HepG2 (cell line): Measurements from ENCODE around the gene PTGIS. TPM values are rescaled to one million over a fixed set of nuclear protein-coding genes. Genes with fewer than 3 reads are reported as not detected.
A peak's percentile ranks its signal among the peaks of the same experiment; 100 is the strongest.

Experiments used
- CCDC6 ChIP-seq: sonication (generic); formaldehyde crosslinking; IDR thresholded peaks from 2 replicates; pipeline ENCODE4 v1.8.1; 2022; ENCODE audit warnings: mild to moderate bottlenecking, missing genetic modification reagents, moderate library complexity
- ETV6 ChIP-seq: sonication (generic); formaldehyde crosslinking; conservative IDR thresholded peaks from 2 replicates; pipeline ENCODE4 v1.4.0; 2020; ENCODE audit warnings: missing genetic modification reagents
- ZKSCAN8 ChIP-seq: IDR thresholded peaks from 2 replicates; pipeline ENCODE4 v1.6.1; 2016; ENCODE audit warnings: borderline replicate concordance, missing genetic modification reagents, missing compliant biosample characterization
- ZNF232 ChIP-seq: sonication (generic); formaldehyde crosslinking; IDR thresholded peaks from 2 replicates; pipeline ENCODE4 v1.4.0; 2020; ENCODE audit warnings: missing genetic modification reagents, borderline replicate concordance
- ZNF329 ChIP-seq: sonication (generic); formaldehyde crosslinking; IDR thresholded peaks from 2 replicates; pipeline ENCODE4 v1.9.0; 2021; ENCODE audit warnings: low read depth, mild to moderate bottlenecking, missing genetic modification reagents
- ZNF367 ChIP-seq: sonication (generic); formaldehyde crosslinking; IDR thresholded peaks from 2 replicates; pipeline ENCODE4 v1.4.0; 2020; ENCODE audit warnings: missing genetic modification reagents, borderline replicate concordance
- ZNF44 ChIP-seq: sonication (generic); formaldehyde crosslinking; IDR thresholded peaks from 2 replicates; pipeline ENCODE4 v1.5.1; 2020; ENCODE audit warnings: mild to moderate bottlenecking, missing genetic modification reagents
- ZNF761 ChIP-seq: sonication (generic); formaldehyde crosslinking; conservative IDR thresholded peaks from 2 replicates; pipeline ENCODE4 v1.4.0; 2020; ENCODE audit warnings: mild to moderate bottlenecking, missing genetic modification reagents
- ZSCAN21 ChIP-seq: sonication (generic); formaldehyde crosslinking; IDR thresholded peaks from 2 replicates; pipeline ENCODE4 v1.8.0; 2022; ENCODE audit warnings: mild to moderate bottlenecking, missing genetic modification reagents, moderate library complexity, borderline replicate concordance
- polyA plus RNA-seq, 8 experiments: library from polyadenylated mRNA; depleted of rRNA in 3 of 8; stranded (reverse) in 7 of 8; unstranded in 1 of 8; fragments of >200 nt; fragmentation: Illumina TruSeq in 4 of 8; extraction: Trizol in 4 of 8; gene quantifications; 2 replicates each; pipeline versions ENCODE4 v1.2.1 to v1.2.3, GENCODE V29; 2011 to 2016; ENCODE audit warnings: low read depth in 4 of 8, missing spikeins in 1 of 8, mixed read lengths in 1 of 8; ENCODE audit not compliant: insufficient read depth in 1 of 8
- total RNA-seq, 5 experiments: library from RNA; depleted of rRNA; stranded (reverse); fragments of >200 nt; fragmentation: Illumina TruSeq; extraction: Trizol; gene quantifications; 2 replicates each; pipeline ENCODE4 v1.2.3, GENCODE V29; 2016; ENCODE audit warnings: low read depth in 1 of 5
- TF ChIP-seq, protein P1 (sequence below): sonication (generic); formaldehyde crosslinking; IDR thresholded peaks from 2 replicates; pipeline ENCODE4 v1.4.0; 2020; ENCODE audit warnings: missing genetic modification reagents
- TF ChIP-seq, protein P2 (sequence below): sonication (generic); formaldehyde crosslinking; IDR thresholded peaks from 2 replicates; pipeline ENCODE4 v1.4.0; 2020; ENCODE audit warnings: mild to moderate bottlenecking, missing genetic modification reagents
- TF ChIP-seq, protein P3 (sequence below): sonication (generic); formaldehyde crosslinking; IDR thresholded peaks from 2 replicates; pipeline ENCODE4 v1.5.1; 2020; ENCODE audit warnings: missing genetic modification reagents, mild to moderate bottlenecking, borderline replicate concordance
- TF ChIP-seq, protein P4 (sequence below): sonication (generic); formaldehyde crosslinking; conservative IDR thresholded peaks from 2 replicates; pipeline ENCODE4 v1.4.0; 2020; ENCODE audit warnings: mild to moderate bottlenecking, missing genetic modification reagents, moderate library complexity

PTGIS gene
- total and polyA plus RNA-seq, 2 of the 13 experiments (the other 11 are each of a cell fraction or from before 2014, with no cell fraction given) = not detected

DNA sequence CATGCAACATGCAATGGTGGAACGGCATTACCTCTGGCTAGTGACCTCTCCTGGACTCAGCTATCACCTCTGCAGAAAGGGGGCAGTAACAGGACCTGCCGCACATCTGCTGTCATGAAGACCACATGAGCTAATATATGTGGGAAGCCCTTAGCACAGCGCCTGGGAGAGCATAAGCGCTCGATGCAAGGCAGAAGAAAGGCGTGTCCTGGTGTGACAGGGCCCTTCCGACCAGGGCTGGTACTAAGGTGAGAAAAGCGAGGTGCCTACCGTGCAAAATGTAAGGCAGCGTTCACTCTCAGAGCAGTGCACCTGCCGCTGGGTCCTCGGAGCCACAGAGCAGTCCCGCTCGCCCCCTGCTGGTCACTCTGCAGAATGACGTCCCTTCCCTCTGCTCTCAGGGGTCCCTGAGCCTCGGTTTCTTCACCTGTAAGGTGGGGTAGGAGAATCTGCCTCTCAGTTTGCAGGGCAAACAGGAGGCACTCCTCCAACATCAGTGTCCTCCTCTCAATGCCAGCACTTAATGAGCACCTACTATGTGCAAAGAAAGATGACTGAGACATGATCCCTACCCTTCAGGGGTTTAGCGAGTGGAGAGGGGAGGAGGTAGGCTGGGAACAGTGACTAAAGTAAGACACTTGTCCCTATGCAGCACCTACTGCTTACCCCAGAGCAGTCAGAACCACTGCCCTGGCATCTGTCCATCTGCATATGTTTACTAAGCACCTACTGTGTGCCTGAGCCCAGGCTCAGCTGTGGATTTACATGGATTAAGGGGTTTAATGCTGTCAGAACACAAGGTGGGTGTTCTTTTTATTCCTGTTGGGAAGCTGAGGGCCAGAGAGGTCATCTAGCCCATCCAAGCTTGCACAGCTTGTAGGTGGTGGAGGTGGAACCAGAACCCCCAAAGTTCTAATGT lies 41.1 kb upstream of the PTGIS start (continued):
- TF ChIP-seq, protein P1, sequence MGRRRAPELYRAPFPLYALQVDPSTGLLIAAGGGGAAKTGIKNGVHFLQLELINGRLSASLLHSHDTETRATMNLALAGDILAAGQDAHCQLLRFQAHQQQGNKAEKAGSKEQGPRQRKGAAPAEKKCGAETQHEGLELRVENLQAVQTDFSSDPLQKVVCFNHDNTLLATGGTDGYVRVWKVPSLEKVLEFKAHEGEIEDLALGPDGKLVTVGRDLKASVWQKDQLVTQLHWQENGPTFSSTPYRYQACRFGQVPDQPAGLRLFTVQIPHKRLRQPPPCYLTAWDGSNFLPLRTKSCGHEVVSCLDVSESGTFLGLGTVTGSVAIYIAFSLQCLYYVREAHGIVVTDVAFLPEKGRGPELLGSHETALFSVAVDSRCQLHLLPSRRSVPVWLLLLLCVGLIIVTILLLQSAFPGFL = 0 out of 2 replicates have a peak, but pooled peaks have one; percentile 51
- TF ChIP-seq ZNF232 (peak; percentile 86; the same call in 1 of the 2 replicates), ZKSCAN8 (CRISPR knock-in tag) (0 out of 2 replicates have a peak, but pooled peaks have one; percentile 27), ETV6 (no peak; the same call in 1 of the 2 replicates), ZNF367 (CRISPR knock-in tag) (no peak), CCDC6 (CRISPR knock-in tag) (no peak), ZSCAN21 (peak; percentile 64; the same call in 1 of the 2 replicates), ZNF329 (CRISPR knock-in tag) (peak; percentile 86), ZNF761 (CRISPR knock-in tag) (0 out of 2 replicates have a peak, but pooled peaks have one; percentile 30), ZNF44 (CRISPR knock-in tag) (0 out of 2 replicates have a peak, but pooled peaks have one; percentile 28)
- TF ChIP-seq, protein P2, sequence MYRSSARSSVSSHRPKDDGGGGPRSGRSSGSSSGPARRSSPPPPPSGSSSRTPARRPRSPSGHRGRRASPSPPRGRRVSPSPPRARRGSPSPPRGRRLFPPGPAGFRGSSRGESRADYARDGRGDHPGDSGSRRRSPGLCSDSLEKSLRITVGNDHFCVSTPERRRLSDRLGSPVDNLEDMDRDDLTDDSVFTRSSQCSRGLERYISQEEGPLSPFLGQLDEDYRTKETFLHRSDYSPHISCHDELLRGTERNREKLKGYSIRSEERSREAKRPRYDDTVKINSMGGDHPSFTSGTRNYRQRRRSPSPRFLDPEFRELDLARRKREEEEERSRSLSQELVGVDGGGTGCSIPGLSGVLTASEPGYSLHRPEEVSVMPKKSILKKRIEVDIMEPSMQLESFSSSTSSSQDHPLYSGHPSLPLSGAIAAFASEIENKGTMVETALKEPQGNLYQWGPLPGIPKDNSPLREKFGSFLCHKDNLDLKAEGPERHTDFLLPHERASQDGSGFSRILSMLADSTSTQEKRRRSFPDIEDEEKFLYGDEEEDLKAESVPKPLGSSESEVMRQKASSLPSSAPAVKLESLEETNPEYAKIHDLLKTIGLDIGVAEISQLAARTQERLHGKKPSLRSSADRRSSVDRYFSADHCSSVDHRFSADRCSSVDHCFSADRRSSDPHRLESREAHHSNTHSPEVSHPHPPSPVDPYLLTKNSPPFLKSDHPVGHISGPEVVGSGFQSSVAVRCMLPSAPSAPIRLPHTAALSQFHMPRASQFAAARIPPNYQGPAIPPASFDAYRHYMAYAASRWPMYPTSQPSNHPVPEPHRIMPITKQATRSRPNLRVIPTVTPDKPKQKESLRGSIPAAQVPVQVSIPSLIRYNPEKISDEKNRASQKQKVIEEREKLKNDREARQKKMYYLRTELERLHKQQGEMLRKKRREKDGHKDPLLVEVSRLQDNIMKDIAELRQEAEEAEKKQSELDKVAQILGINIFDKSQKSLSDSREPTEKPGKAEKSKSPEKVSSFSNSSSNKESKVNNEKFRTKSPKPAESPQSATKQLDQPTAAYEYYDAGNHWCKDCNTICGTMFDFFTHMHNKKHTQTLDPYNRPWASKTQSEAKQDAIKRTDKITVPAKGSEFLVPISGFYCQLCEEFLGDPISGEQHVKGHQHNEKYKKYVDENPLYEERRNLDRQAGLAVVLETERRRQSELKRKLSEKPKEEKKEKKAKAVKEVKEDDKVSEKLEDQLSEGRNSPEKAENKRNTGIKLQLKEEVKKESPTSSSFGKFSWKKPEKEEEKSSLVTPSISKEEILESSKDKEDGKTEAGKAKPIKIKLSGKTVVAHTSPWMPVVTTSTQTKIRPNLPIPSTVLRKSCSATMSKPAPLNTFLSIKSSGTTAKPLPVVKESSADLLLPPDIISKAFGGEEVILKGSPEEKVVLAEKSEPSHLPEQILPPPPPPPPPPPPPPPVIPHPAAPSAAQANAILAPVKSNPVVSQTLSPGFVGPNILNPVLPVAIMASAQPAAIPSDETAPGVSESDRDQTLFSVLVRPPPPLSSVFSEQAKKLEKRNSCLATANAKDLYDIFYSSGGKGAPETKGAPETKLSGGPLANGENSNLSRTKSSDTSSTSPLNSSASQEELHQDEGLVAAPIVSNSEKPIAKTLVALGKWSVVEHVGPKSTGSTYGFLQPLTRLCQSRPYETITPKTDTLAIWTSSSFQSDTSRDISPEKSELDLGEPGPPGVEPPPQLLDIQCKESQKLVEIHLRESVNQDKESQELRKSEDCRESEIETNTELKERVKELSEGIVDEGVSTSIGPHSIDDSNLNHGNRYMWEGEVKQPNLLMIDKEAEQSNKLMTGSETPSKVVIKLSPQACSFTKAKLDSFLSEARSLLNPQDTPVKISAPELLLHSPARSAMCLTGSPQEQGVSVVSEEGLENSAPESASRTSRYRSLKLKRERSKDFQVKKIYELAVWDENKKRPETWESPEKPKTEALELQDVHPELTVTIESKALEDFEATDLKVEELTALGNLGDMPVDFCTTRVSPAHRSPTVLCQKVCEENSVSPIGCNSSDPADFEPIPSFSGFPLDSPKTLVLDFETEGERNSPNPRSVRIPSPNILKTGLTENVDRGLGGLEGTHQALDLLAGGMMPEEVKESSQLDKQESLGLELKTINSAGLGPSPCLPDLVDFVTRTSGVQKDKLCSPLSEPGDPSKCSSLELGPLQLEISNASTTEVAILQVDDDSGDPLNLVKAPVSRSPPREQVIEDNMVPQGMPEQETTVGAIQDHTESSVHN = peak; percentile 49; the same call in 1 of the 2 replicates
- TF ChIP-seq, protein P3, sequence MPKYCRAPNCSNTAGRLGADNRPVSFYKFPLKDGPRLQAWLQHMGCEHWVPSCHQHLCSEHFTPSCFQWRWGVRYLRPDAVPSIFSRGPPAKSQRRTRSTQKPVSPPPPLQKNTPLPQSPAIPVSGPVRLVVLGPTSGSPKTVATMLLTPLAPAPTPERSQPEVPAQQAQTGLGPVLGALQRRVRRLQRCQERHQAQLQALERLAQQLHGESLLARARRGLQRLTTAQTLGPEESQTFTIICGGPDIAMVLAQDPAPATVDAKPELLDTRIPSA (CRISPR knock-in tag) = no peak
- TF ChIP-seq, protein P4, sequence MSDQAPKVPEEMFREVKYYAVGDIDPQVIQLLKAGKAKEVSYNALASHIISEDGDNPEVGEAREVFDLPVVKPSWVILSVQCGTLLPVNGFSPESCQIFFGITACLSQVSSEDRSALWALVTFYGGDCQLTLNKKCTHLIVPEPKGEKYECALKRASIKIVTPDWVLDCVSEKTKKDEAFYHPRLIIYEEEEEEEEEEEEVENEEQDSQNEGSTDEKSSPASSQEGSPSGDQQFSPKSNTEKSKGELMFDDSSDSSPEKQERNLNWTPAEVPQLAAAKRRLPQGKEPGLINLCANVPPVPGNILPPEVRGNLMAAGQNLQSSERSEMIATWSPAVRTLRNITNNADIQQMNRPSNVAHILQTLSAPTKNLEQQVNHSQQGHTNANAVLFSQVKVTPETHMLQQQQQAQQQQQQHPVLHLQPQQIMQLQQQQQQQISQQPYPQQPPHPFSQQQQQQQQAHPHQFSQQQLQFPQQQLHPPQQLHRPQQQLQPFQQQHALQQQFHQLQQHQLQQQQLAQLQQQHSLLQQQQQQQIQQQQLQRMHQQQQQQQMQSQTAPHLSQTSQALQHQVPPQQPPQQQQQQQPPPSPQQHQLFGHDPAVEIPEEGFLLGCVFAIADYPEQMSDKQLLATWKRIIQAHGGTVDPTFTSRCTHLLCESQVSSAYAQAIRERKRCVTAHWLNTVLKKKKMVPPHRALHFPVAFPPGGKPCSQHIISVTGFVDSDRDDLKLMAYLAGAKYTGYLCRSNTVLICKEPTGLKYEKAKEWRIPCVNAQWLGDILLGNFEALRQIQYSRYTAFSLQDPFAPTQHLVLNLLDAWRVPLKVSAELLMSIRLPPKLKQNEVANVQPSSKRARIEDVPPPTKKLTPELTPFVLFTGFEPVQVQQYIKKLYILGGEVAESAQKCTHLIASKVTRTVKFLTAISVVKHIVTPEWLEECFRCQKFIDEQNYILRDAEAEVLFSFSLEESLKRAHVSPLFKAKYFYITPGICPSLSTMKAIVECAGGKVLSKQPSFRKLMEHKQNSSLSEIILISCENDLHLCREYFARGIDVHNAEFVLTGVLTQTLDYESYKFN (CRISPR knock-in tag) = peak; percentile 57; the same call in 1 of the 2 replicates
